ENCODE data around the gene SLC47A1.
A peak's percentile ranks its signal among the peaks of the same experiment; 100 is the strongest.

Gene SLC47A1

DNA sequence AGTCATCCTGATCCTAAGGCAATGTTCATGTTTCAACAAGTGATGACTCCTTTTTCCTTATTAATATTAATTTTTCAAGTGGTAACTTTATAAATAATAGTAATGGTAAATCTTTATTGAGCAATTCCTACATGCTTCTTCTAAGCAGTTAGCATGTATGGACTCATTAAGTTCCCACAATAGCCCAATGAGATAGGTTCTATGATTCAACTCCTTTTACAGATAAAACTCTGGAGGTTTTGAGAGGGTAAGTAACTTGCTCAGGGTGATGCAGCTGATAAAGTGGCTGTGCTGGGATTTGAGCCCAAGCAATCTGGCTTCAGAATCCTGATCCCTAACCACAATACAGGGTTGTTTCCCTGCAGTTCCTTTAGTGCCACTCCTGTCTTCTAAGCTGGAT lies 25.3 kb downstream of the SLC47A1 start:
- no peak overlapping the region for H3K9ac ChIP-seq (ENCODE audit: low read length in 2 of 2)
- no peak overlapping the region for H3K27ac ChIP-seq (ENCODE audit: low read length)

DNA sequence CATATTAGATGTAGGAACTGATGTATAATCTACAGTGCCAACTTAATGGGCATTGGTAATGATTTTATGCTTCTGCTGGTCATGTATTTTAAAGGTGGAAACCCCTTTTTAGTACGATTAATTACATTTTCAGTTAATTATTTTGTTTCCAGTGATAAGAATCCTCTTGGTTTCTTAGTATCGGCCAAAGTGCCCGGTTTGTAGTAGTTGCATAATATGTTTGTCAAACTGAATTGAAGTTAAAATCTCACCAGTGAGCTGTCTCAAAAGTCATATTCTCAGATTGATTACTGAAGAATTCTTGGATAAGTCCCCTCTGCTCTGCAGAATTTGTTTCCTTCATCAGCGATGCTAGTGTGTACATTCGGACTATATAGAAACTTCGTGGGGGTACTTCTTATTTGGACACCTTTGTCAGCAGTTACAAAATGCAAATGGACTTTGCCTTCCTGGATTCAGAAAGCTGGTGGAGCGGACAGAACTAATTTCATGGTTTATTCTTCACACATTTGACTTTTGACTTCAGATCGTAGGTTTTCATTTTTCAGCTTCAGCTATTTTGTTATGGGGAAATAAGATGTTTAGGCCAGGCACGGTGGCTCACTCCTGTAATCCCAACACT lies 28.2 kb downstream of the SLC47A1 start:
- no peaks in the 10 kb centered on the region for H3K9me3 ChIP-seq (ENCODE audit: control insufficient read depth in 2 of 2, low read length in 2 of 2)
- no peak overlapping the region for H3K27ac ChIP-seq (ENCODE audit: low read length)
- H3K27me3 ChIP-seq (ENCODE audit: control insufficient read depth in 1 of 2, insufficient read depth in 2 of 2, low read length in 2 of 2): no peaks in the 10 kb centered on the region
- no peak overlapping the region for H3K4me3 ChIP-seq (ENCODE audit: low read length in 2 of 2)
- H3K4me1 ChIP-seq (ENCODE audit: control insufficient read depth, insufficient read depth, low read length): no peaks in the 10 kb centered on the region
- H3K36me3 ChIP-seq (ENCODE audit: control insufficient read depth in 2 of 2, insufficient read depth in 2 of 2, low read length in 2 of 2): no peaks in the 10 kb centered on the region
- H3K9ac ChIP-seq (ENCODE audit: low read length in 2 of 2): no peak overlapping the region

More for the DNA sequence above, 25.3 kb downstream of the SLC47A1 start:
- no peaks in the 10 kb centered on the region for H3K4me1 ChIP-seq (ENCODE audit: control insufficient read depth, insufficient read depth, low read length)
- no peak overlapping the region for H3K4me3 ChIP-seq (ENCODE audit: low read length in 2 of 2)
- no peaks in the 10 kb centered on the region for H3K36me3 ChIP-seq (ENCODE audit: control insufficient read depth in 2 of 2, insufficient read depth in 2 of 2, low read length in 2 of 2)
- no peaks in the 10 kb centered on the region for H3K9me3 ChIP-seq (ENCODE audit: control insufficient read depth in 2 of 2, low read length in 2 of 2)
- no peaks in the 10 kb centered on the region for H3K27me3 ChIP-seq (ENCODE audit: control insufficient read depth in 1 of 2, insufficient read depth in 2 of 2, low read length in 2 of 2)

DNA sequence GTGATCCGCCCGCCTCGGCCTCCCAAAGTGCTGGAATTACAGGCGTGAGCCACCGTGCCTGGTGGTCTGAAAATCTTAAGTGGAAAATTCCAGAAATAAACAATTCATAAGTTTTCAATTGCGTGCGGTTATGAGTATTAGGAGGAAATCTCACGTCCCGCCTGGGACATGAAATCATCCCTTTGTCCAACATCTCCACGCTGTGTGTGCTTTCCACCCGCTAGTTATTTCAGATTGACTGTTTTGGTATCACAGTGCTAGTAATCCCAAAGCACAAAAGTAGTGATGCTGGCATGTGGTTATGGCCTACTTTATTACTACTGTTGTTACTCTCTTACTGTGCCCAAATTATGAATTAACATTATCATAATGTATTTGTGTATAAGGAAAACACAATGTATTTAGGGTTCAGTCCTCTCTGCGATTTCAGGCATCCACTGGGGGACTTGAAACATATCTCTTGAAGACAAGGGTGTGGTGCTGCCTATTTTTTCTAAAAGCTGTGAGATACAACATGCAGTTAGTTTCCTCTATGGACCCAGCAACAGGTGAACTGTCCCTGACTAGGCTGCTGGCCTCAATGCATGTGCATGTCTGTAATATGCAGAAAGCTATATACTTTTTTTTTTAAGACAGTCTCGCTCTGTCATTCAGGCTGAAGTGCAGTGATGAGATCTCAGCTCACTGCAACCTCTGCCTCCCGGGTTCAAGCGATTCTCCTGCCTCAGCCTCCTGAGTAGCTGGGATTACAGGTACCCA lies 32.3 kb downstream of the SLC47A1 start:
- peaks cover 16% of the 10 kb centered on the region for H3K4me1 ChIP-seq (ENCODE audit: control insufficient read depth, insufficient read depth, low read length)
- H3K9me3 ChIP-seq (ENCODE audit: control insufficient read depth in 2 of 2, low read length in 2 of 2): no peaks in the 10 kb centered on the region
- H3K4me3 ChIP-seq (ENCODE audit: low read length in 2 of 2): no peak overlapping the region

DNA sequence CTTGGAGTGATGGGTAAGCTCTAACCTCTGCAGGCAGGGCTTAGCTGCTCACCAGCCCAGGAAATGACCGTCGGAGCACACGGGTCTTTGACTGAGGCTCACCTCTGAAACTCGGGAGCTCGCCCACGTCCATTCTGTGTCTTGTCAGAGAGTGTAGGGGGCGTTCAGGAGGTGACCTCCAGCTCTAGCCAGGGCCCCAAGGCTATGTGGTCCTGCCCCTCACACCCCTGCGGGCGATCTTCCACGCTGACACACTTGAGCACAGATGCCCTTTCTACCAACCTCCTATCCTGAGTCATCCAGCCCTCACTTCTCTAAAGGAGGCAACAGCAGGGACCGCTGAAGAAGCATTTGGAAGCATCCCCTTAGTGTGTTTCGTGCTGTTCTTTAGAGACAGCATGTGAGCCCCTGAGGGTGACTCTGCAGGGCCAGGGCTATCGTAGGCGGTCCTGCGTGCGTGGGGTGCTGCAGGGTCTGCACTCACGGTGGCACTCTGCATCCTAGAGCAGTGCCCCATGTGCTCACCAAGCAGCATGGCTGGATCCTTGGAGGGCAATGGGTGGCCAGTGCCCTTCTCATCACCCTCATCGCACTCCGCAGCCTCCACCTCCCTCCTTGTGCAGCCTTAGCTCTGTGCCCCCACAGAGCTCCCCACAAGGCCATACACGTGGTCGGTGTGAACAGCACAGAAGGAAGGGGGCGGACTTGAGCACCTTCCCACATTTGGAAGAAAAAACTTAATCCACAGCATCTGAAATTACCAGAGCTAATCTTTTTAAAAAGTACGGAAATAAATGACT lies 33.8 kb downstream of the SLC47A1 start:
- Histone ChIP-seq H3K27me3 (ENCODE audit: control insufficient read depth in 1 of 2, insufficient read depth in 2 of 2, low read length in 2 of 2) (no peaks in the 10 kb centered on the region), H3K36me3 (ENCODE audit: control insufficient read depth in 2 of 2, insufficient read depth in 2 of 2, low read length in 2 of 2) (no peaks in the 10 kb centered on the region), H3K4me3 (ENCODE audit: low read length in 2 of 2) (no peak overlapping the region), H3K27ac (ENCODE audit: low read length) (no peak overlapping the region), H3K9me3 (ENCODE audit: control insufficient read depth in 2 of 2, low read length in 2 of 2) (no peaks in the 10 kb centered on the region), H3K9ac (ENCODE audit: low read length in 2 of 2) (no peak overlapping the region), H3K4me1 (ENCODE audit: control insufficient read depth, insufficient read depth, low read length) (peaks cover 16% of the 10 kb centered on the region)

More for the DNA sequence above, 32.3 kb downstream of the SLC47A1 start:
- Histone ChIP-seq H3K27ac (ENCODE audit: low read length) (no peak overlapping the region), H3K27me3 (ENCODE audit: control insufficient read depth in 1 of 2, insufficient read depth in 2 of 2, low read length in 2 of 2) (no peaks in the 10 kb centered on the region), H3K36me3 (ENCODE audit: control insufficient read depth in 2 of 2, insufficient read depth in 2 of 2, low read length in 2 of 2) (no peaks in the 10 kb centered on the region), H3K9ac (ENCODE audit: low read length in 2 of 2) (no peak overlapping the region)

DNA sequence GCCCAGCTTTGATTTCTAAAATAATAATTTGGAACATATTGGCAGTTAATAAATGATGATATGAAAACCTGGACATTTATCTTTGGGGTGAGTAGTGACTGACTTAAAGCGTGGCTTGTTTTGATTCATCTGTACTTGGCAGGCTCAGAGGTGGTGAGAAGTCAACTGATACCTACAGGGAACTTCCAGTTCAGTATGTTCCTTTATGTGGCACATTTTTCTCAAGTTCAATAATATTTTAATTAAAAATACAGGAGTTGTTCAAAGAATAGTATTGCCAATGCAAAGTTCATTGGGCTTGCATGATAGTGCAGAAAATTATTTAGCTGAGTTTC lies 34.3 kb downstream of the SLC47A1 start:
- Histone ChIP-seq H3K4me3 (ENCODE audit: low read length in 2 of 2) (no peak overlapping the region), H3K36me3 (ENCODE audit: control insufficient read depth in 2 of 2, insufficient read depth in 2 of 2, low read length in 2 of 2) (no peaks in the 10 kb centered on the region), H3K9me3 (ENCODE audit: control insufficient read depth in 2 of 2, low read length in 2 of 2) (no peaks in the 10 kb centered on the region), H3K27me3 (ENCODE audit: control insufficient read depth in 1 of 2, insufficient read depth in 2 of 2, low read length in 2 of 2) (no peaks in the 10 kb centered on the region), H3K27ac (ENCODE audit: low read length) (no peak overlapping the region), H3K9ac (ENCODE audit: low read length in 2 of 2) (no peak overlapping the region), H3K4me1 (ENCODE audit: control insufficient read depth, insufficient read depth, low read length) (peaks cover 20% of the 10 kb centered on the region)

DNA sequence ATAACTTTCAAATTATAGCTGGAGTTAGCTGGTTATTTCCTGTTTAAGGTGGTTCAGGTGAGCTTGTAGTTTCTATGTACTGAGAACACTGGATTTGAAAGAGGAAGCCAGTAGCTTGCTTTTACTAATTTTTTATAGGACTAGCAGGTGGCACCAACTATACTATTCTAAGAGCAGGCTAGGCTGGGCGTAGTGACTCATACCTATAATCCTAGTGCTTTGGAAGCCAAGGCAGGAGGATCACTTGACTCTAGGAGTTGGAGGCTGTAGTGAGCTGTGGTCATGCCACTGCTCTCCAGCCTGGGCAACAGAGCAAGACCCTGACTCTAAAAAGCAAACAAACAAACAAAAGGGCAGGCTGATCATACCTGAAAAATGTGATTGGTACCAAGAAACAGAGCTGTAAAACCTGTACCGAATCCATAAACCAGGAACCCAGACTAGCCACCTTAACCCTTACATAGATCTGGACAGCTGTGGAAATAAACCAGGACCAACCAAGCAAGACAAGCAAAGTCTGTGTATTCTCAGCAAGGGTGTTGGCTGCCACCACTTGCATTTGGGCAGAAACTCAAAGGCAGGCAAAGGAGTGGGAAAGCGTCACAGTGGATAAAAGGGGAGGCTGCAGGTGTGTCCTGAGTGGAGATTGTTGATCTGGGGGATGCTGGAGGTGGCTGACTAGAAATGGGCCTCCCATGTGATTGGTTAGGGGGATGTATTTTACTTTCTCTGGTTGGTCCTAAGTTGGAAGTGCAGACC lies 36.3 kb downstream of the SLC47A1 start:
- no peaks in the 10 kb centered on the region for H3K36me3 ChIP-seq (ENCODE audit: control insufficient read depth in 2 of 2, insufficient read depth in 2 of 2, low read length in 2 of 2)
- H3K27me3 ChIP-seq (ENCODE audit: control insufficient read depth in 1 of 2, insufficient read depth in 2 of 2, low read length in 2 of 2): no peaks in the 10 kb centered on the region
- no peaks in the 10 kb centered on the region for H3K9me3 ChIP-seq (ENCODE audit: control insufficient read depth in 2 of 2, low read length in 2 of 2)
- H3K9ac ChIP-seq (ENCODE audit: low read length in 2 of 2): no peak overlapping the region
- H3K4me3 ChIP-seq (ENCODE audit: low read length in 2 of 2): no peak overlapping the region
- peak overlapping the region; percentile 18 for H3K27ac ChIP-seq (ENCODE audit: low read length)
- H3K4me1 ChIP-seq (ENCODE audit: control insufficient read depth, insufficient read depth, low read length): peaks cover 24% of the 10 kb centered on the region

DNA sequence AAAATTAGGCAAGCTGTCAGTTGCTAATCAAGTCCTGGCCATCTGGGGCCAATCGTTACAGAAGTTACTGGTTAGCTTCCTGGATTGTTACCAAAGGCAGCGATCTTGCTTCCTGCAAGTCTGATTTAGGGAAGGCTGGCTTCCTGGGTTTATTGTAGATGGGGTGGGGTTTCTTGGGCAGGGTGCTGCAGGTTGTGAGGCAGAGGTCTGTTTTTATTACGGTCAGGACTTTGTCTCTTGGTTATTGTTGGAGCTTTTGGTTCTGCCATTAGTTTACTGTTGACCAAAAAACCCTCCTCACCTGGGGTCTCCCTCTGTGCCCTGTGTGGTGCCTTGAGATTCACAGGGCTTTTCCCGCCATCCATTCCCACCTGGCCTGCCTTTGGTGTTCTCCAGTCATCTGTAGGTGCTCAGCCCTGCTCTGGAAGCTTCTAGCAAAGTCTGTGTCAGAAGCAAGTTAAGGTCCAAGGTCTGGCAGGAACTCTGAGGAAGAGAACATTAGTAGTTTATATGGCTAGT lies 36.9 kb downstream of the SLC47A1 start:
- no peaks in the 10 kb centered on the region for H3K36me3 ChIP-seq (ENCODE audit: control insufficient read depth in 2 of 2, insufficient read depth in 2 of 2, low read length in 2 of 2)
- no peaks in the 10 kb centered on the region for H3K27me3 ChIP-seq (ENCODE audit: control insufficient read depth in 1 of 2, insufficient read depth in 2 of 2, low read length in 2 of 2)
- H3K27ac ChIP-seq (ENCODE audit: low read length): no peak overlapping the region
- no peaks in the 10 kb centered on the region for H3K9me3 ChIP-seq (ENCODE audit: control insufficient read depth in 2 of 2, low read length in 2 of 2)
- no peak overlapping the region for H3K9ac ChIP-seq (ENCODE audit: low read length in 2 of 2)
- H3K4me1 ChIP-seq (ENCODE audit: control insufficient read depth, insufficient read depth, low read length): peaks cover 24% of the 10 kb centered on the region
- no peak overlapping the region for H3K4me3 ChIP-seq (ENCODE audit: low read length in 2 of 2)

DNA sequence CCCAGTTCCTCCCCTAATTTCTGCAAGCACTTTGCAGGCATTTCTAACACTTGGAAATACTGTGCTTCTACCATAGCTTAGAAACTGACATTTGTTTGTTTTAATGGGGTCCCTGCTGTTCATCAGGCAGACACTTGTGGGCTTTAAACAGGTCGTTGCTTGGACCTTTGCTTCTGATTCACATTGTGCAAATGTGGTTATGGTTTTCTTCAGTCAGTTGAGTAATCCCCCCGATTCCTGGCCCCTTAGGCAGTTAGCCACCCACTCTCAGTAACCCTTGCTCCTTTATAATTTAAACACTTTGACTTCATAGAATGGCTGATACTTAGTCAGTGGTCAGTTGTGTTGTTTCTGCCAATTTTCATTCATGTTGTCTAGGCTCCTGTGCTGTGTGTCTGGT lies 39.4 kb downstream of the SLC47A1 start:
- H3K9ac ChIP-seq (ENCODE audit: low read length in 2 of 2): no peak overlapping the region
- no peaks in the 10 kb centered on the region for H3K27me3 ChIP-seq (ENCODE audit: control insufficient read depth in 1 of 2, insufficient read depth in 2 of 2, low read length in 2 of 2)
- H3K36me3 ChIP-seq (ENCODE audit: control insufficient read depth in 2 of 2, insufficient read depth in 2 of 2, low read length in 2 of 2): no peaks in the 10 kb centered on the region
- H3K4me1 ChIP-seq (ENCODE audit: control insufficient read depth, insufficient read depth, low read length): peaks cover 24% of the 10 kb centered on the region
- no peaks in the 10 kb centered on the region for H3K9me3 ChIP-seq (ENCODE audit: control insufficient read depth in 2 of 2, low read length in 2 of 2)
- H3K4me3 ChIP-seq (ENCODE audit: low read length in 2 of 2): no peak overlapping the region
- no peak overlapping the region for H3K27ac ChIP-seq (ENCODE audit: low read length)

DNA sequence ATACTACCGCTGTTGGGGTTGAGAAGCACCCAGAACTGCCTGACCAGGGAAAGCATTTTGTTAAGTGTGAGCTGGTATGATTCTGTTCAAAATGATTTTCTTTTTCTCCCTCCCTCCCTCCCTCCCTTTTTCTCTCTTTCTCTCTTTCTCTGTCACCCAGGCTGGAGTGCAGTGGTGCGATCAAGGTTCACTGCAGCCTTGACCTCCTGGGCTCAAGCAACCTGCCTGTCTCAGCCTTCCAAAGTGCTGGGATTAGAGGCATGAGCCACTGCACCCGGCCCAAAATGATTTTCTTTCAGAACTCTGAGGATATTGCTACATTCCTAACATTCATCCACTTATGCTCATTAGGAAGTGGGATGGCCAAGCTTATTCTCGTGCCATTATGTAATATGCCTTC lies 41.3 kb downstream of the SLC47A1 start:
- no peak overlapping the region for H3K9ac ChIP-seq (ENCODE audit: low read length in 2 of 2)
- H3K9me3 ChIP-seq (ENCODE audit: control insufficient read depth in 2 of 2, low read length in 2 of 2): no peaks in the 10 kb centered on the region
- no peaks in the 10 kb centered on the region for H3K36me3 ChIP-seq (ENCODE audit: control insufficient read depth in 2 of 2, insufficient read depth in 2 of 2, low read length in 2 of 2)
- peaks cover 20% of the 10 kb centered on the region for H3K4me1 ChIP-seq (ENCODE audit: control insufficient read depth, insufficient read depth, low read length)
- H3K4me3 ChIP-seq (ENCODE audit: low read length in 2 of 2): no peak overlapping the region
- no peak overlapping the region for H3K27ac ChIP-seq (ENCODE audit: low read length)
- no peaks in the 10 kb centered on the region for H3K27me3 ChIP-seq (ENCODE audit: control insufficient read depth in 1 of 2, insufficient read depth in 2 of 2, low read length in 2 of 2)

DNA sequence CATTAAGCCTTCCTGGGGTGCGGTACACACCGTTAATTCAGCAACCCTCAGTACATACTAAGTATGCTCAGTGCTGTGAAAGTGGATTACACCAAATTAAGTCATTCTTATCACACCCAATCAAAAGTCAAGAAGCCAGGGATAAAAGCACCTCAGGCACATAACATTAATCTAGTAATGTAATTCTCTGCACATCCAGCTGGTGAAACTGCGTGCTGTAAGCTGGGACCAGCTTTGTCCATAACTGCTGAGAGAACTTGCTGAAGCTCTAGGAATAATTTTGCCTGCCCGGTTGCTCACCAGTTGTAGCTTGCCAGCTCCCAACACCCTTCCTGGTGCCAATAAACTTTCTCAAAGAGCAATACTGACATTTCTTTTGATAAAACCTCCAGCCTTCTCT lies 44.9 kb downstream of the SLC47A1 start:
- no peak overlapping the region for H3K4me3 ChIP-seq (ENCODE audit: low read length in 2 of 2)
- H3K36me3 ChIP-seq (ENCODE audit: control insufficient read depth in 2 of 2, insufficient read depth in 2 of 2, low read length in 2 of 2): no peaks in the 10 kb centered on the region
- H3K9me3 ChIP-seq (ENCODE audit: control insufficient read depth in 2 of 2, low read length in 2 of 2): no peaks in the 10 kb centered on the region
- H3K9ac ChIP-seq (ENCODE audit: low read length in 2 of 2): no peak overlapping the region
- H3K27me3 ChIP-seq (ENCODE audit: control insufficient read depth in 1 of 2, insufficient read depth in 2 of 2, low read length in 2 of 2): peaks cover 0 to 10% of the 10 kb centered on the region in 2 donors
- H3K27ac ChIP-seq (ENCODE audit: low read length): no peak overlapping the region
- peaks cover 6% of the 10 kb centered on the region for H3K4me1 ChIP-seq (ENCODE audit: control insufficient read depth, insufficient read depth, low read length)

Data from stomach smooth muscle (tissue), 2 donors.